Ishikawa (cell line): ENCODE measurements around the gene TFB1M.

Source experiments
- CREB1 ChIP-seq: IDR thresholded peaks from 2 replicates; pipeline ENCODE4 v1.6.1; 2012; ENCODE audit warnings: low read depth
- EP300 ChIP-seq: IDR thresholded peaks from 2 replicates; pipeline ENCODE4 v1.6.1; 2012; ENCODE audit warnings: borderline replicate concordance
- FOXM1 ChIP-seq: IDR thresholded peaks from 2 replicates; pipeline ENCODE4 v1.6.1; 2012; ENCODE audit warnings: low read depth, borderline replicate concordance
- NFIC ChIP-seq: IDR thresholded peaks from 2 replicates; pipeline ENCODE4 v1.6.1; 2012
- TCF12 ChIP-seq: IDR thresholded peaks from 2 replicates; pipeline ENCODE4 v1.6.1; 2012; ENCODE audit warnings: low read depth
- TEAD4 ChIP-seq: IDR thresholded peaks from 2 replicates; pipeline ENCODE4 v1.6.1; 2012
- YY1 ChIP-seq: IDR thresholded peaks from 2 replicates; pipeline ENCODE4 v1.6.1; 2012; ENCODE audit warnings: low read depth

DNA sequence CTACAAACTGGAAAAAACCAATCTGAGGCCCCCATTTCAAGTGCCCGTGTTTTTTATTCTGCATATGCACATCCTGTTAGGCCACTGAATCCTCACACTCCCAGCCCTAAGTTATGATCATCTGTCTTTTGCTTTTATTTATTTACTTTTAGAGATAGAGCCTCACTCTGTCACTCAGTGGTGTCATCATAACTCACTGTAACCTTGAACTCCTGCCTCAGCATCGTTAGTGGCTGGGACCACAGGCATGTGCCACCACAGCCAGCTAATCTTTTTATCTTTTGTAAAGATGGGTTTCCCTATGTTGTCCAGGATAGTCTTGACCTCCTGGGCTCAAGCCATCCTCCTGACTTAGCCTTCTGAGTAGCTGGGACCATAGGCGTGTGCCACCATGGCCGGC lies 80.1 kb downstream of the TFB1M start:
- TF ChIP-seq CREB1 (no peak), NFIC (no peak), EP300 (no peak), YY1 (no peak), TCF12 (no peak), FOXM1 (no peak), TEAD4 (no peak)
